ENCODE results near the gene AHSG.
A peak's percentile ranks its signal among the peaks of the same experiment; 100 is the strongest.
"Not testable (repeated sequence)": the region's sequence is repeated elsewhere in the genome, so short reads cannot be mapped to it uniquely, and the experiment has no call there.

The AHSG gene, protein sequence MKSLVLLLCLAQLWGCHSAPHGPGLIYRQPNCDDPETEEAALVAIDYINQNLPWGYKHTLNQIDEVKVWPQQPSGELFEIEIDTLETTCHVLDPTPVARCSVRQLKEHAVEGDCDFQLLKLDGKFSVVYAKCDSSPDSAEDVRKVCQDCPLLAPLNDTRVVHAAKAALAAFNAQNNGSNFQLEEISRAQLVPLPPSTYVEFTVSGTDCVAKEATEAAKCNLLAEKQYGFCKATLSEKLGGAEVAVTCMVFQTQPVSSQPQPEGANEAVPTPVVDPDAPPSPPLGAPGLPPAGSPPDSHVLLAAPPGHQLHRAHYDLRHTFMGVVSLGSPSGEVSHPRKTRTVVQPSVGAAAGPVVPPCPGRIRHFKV

DNA sequence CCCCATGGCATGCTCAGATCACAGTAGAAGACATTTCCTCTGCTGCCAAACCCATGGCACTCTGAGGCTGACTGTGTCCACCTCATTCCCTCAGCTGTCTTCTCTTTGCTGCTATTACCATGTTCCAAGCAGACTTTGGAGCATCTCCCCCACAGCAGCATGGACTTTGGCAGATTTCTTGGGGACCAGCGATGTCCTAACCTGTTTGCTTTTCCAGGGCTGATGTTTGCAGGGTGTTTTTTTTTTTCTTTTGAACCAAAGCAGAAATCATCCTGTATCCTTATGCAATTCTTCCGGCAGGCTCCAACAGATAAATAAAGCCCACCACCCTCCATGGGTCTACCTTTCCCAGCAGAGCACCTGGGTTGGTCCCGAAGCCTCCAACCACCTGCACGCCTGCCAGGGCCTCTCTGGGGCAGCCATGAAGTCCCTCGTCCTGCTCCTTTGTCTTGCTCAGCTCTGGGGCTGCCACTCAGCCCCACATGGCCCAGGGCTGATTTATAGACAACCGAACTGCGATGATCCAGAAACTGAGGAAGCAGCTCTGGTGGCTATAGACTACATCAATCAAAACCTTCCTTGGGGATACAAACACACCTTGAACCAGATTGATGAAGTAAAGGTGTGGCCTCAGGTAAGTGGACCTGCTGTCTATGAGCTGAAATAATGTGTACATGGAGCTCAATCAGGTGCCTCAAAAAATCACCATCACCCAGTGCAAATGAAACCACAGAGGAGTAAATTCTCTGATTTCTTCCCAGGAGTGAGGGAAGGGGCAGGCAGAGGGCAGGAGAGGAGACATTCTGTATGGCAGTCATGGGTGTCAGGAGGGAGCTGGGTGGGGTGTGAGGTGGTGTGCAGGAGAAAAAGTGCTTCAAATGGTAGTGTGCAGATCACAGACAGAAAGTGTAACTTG is at the start of gene AHSG:
TSS of gene AHSG (plus strand) at position 340 of the 916 bp plus-strand sequence. CDS start at position 422, 82 bp downstream.
- DNase-seq: no peak

DNA sequence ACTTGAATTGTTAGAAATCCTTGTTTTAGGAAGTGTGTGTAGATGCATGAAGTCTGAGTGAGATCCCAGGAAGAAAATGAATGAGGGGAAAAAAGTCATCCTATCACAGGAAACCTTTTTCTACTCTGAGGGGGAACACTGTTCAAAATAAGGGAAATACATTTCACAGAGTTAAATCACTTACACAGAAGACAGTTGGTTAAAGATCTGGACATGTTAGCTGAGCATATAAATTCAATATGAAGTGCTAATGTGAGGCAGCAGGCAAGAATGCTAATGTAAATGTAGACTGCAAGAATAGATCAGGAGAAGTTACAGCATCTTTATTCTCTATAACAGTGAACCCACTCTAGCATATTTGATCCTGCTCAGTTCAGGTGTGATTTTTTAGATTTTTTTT is 48.3 kb upstream of the AHSG start:
- no peak for DNase-seq

DNA sequence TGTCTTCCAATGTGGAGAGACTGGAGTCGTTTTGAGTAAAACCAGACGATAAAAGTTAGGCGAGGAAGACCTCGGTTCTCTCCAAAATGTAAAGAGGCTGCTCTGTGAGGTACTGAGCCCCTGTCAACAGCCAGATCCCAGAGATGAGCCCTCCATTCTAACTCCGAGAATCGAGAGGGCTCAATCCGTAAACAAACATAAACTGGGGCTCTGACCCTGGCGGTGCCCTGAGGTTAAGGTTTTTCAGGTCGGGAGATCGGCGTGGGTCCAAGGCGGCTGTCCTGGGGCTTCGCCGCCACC is 46.1 kb upstream of the AHSG start:
- no peak for DNase-seq

DNA sequence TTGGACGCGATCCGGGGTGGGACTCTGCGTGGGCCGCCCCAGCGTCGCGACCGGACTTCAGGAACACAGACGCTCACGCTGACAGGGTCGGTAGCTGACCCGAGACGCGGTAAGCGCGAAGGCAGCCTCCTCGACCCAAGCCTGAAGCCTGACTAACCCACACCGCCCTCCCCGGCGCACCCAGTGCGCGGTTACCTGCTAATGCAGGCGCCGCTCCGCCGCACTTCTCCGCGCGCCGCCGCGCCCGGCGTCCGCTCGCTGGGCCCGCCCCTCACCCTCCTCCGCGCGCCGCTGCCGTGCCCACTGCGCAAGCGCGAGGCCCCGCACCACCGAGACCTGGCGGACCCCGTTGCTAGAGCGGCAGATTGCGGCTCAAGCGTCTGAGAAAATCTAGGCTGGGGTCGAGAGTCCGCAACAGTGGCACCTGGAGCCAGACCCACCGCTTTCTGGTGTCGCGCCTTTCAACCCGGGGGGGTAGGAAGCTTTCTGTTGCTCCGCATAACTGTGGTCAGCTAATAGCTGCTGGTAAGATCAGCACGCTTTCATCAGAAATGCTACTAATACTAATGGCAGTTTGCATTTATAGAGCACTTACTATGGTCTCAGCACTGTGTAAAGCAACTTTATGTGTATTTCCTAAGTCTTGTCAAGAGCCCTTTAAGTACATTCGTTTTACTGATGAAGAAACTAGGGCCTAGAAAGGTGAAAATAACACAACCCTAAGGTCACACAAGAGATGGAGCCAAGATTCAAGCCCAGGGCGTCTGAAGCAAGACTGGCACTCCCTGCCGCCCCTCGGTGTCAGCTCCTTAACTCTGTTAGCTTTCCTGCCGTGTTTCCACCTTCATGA is 45.6 kb upstream of the AHSG start, which contains the start of gene TBCCD1:
TSS of gene TBCCD1 (minus strand) at position 268 of the 850 bp plus-strand sequence. CDS start 3,010 bp downstream, outside the sequence.
- DNase-seq: peak; percentile 90

DNA sequence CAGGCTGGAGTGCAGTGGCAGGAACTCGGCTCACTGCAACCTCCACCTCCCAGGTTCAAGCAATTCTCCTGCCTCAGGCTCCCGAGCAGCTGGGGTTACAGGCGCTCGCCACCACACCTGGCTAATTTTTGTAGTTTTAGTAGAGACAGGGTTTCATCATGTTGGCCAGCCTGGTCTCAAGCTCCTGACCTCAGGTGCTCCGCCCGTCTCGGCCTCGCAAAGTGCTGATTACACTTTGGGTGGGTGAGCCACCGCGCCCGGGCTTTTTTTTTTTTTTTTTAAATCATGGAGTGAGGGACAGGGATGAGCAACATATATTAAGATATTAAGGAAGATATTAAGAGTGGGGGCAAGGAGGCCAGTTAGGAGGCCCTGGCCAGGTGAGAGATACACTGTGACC is 43.5 kb upstream of the AHSG start:
- not testable (repeated sequence) for DNase-seq

DNA sequence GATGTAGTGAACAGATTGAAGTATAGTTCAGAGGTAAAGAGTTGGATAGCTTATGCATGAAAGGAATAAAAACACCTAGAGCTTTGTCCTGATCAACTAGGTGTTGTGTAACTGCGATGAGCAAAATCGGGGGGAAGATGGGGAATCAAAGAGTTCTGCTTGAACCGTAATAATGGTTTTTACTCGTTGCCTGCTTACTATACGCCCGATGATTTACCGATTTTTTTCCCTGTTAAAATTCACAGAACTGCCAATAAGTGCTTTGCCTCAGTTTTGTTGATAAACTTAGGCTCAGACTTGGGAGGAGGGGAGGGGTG is 43.1 kb upstream of the AHSG start:
- no peak for DNase-seq

DNA sequence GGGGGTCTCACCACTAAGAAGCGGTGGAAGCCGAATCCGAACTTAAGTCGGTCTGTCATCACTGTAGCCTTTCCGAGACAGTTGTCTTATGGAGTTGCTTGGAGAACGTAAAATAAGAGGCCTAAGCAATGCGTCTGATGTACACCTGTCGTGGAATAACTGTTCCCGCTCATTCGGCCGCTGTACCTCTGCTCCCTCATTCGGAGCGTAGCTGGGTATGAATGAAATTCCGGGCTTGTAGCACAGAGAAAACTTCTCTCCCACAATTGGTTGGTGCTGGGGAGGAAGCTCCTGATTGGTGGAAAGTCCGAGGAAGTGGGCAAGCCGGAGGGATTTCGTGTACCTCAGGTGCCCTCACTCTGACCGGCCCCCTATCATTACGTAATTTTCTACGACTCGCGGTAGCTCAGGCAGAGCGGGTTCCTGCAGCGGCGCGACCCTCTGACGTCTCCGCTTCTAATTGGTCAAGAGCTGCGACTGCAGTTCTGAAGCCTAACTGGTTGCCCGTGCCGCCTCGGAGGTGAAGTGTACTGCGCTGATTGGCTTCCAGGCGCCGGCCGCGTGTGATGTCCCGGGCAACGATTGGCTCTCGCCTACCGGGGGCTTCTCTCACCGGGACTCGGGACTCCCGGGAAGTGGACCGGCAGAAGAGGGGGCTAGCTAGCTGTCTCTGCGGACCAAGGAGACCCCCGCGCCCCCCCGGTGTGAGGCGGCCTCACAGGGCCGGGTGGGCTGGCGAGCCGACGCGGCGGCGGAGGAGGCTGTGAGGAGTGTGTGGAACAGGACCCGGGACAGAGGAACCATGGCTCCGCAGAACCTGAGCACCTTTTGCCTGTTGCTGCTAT is 42.5 kb upstream of the AHSG start, which contains the start of gene DNAJB11:
TSS of gene DNAJB11 (plus strand) at position 625 of the 845 bp plus-strand sequence. CDS start at position 803, 178 bp downstream.
- peak; percentile 98 for DNase-seq

DNA sequence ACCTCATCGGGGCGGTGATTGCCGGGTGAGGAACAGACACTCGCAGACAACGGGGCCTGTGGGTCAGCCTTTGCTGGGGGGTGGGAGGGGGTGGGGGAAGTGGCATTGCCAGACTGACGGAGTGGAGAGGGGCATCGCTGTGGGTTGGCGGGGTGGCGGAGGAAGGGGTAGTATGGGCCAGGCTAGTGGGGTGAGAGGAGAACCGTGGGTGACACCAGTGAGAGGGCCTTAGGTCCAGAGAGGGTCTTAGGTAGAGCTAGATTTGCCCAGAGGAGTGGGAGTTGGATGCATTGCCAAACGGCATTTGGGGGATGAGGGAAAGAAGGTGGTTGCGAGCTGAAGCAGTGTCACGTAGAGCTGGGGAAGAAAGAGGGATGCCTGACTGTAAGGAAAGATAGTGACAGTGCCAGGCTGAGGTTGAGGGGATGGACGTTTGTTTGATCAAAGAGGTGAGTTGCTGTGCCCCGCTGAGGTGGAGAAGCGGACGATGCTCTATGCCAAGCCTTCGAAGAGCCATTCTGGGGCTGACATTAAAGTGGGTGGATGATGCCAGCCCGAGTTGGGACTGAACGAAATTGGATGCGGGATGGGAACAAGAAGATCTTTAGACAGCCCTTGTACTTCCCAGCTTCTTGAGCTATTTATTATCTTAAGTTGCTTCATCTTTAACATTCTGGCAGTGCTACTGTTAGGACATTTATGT is 41.8 kb upstream of the AHSG start:
- no peak for DNase-seq

DNA sequence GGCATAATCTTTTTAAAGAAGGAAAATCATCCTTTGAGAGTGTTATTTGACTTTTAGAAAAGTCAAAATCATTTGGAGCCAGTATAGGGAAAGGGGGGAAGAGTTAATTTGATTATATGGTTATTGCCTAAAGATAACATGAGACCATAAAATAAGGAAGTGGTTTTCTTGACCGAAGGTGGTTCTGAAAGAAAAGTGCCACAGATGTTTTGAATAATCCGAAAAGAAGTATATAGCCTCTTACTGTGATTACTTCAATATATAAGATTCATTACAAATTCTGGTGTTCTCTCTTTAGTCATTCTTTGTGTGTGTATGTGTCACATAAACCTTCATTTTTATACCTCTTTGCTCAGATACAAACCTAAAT is 41.2 kb upstream of the AHSG start:
- DNase-seq: no peak

DNA sequence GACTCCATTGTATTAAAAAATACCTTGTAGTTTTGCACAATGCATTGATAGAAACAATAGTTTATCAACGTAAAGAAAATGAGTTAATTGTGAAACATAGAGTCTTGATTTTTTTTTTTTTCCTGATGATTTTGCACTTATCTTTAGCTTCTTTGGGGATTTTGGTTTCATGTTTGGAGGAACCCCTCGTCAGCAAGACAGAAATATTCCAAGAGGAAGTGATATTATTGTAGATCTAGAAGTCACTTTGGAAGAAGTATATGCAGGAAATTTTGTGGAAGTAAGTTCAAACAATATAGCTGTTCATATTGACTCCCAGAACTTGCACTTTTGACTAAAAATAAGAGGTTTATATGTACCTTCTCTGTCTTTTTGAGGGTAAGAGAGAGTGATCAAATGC is 35.3 kb upstream of the AHSG start:
- no peak for DNase-seq

DNA sequence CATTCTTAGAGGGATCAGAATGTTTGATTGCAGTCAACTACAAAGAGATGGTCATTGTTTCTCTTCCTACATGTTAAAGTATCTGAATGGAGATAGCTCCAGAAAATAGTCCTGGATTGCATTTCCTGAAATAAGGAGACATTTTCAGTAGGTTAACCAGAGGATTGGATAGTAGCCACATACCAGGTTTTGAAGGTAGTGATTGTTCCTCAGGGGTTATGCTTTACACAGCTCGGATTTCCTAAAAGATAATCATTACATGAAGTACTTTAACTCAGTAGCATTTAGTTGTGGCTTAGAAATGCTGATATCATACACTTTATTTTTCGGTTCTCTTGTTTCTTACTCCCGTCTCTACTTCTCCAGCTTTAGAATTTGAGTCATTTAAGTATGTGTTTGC is 32.1 kb upstream of the AHSG start:
- DNase-seq: no peak

DNA sequence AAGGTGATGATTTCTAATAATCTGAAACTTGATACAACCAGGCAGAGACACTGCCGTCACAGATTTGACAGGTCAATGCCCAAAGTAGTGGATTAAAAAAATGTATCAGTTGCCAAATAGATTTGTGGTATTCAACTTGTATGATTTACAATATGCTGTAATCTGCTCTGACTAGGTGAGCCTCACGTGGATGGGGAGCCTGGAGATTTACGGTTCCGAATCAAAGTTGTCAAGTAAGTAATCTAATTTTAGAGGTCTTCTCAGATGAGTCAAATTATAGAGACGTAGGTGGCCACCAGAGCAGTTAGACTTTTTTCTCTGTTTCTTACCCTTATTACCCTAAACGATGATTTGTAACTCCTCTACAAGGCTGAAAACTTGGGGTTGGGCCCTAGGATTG is 30.3 kb upstream of the AHSG start:
- no peak for DNase-seq

DNA sequence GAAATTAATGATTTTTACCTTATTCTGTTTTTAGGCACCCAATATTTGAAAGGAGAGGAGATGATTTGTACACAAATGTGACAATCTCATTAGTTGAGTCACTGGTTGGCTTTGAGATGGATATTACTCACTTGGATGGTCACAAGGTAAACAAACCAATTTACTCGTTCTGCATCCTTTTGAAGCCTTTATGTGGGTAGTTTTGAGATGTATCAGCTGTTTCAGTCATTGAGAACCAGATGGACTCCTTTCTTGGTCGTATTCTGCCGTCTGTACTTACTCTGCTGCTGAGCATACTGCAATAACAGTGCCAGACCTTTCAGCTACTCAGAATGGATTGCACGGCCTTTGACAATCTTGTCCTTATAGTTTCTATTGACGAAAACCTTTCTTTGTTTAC is 29.0 kb upstream of the AHSG start:
- DNase-seq: no peak

DNA sequence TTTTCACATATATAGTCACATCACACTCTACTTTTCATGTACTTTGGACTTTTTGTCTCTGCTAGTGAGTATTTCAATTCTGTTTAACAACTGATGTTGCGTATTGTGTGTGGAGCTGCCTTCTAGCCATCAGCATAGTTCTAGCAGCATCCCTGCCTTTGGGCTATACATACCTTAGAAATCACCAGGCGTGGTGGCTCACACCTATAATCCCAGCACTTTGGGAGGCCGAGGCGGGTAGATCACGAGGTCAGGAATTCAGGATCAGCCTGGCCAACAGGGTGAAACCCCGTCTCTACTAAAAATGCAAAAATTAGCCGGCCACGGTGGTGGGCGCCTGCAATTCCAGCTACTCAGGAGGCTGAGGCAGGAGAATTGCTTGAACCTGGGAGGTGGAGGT is 26.6 kb upstream of the AHSG start:
- not testable (repeated sequence) for DNase-seq

DNA sequence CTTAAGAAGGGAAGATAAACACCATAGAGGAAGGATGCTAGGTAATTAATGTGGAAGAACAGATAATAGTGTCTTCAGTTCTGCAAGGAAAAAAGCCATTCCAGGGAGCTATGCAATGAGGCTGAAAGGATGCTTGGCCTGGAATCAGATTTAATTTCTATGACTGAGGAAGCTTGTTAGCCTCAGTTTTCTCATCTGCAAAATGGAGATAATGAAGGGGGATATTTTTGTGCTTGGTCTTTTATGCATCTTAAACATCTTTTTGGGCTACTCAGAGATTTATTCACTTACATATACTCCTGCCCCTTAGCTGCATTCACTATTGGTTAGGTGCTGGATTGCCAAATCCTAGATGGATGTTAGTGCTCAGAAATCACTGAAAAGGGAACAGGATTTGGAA is 25.7 kb upstream of the AHSG start:
- DNase-seq: no peak

DNA sequence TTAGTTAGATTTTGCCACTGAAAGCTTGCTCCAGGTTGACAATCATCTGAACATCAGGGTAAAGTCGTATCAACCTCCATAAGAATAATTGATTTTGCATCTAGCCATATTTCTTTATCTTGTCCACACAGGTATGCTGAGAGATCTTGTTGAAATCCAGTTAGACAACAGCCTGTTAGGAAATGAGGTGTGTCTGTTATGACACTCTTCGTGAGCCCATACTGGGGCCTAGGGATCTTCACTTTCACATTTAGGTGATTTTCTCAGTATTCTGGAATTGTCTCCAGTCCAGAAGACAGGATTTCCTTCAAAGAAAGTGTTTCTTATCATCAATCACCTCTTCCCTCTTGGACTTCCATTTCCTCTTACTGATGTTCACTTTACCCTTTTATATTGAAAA is 24.2 kb upstream of the AHSG start:
- no peak for DNase-seq

DNA sequence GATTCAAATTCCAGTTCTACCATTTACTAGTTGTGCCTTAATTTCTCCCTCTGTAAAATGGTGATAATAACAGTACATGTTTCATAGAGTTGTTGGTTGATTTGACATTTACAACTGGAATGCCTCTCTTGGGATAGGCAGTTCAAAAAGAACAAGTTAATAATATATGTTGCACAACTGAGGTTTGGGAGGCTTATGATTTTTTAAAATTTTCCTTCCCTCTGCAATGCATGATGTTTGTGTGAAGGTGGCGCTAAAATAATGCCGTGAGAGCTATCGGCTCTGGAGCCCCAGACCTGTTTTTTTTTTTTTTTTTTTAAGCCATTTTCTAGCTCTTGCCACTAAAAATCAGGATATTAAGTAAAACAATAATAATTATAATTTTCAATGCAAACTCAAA is 23.7 kb upstream of the AHSG start:
- no peak for DNase-seq

DNA sequence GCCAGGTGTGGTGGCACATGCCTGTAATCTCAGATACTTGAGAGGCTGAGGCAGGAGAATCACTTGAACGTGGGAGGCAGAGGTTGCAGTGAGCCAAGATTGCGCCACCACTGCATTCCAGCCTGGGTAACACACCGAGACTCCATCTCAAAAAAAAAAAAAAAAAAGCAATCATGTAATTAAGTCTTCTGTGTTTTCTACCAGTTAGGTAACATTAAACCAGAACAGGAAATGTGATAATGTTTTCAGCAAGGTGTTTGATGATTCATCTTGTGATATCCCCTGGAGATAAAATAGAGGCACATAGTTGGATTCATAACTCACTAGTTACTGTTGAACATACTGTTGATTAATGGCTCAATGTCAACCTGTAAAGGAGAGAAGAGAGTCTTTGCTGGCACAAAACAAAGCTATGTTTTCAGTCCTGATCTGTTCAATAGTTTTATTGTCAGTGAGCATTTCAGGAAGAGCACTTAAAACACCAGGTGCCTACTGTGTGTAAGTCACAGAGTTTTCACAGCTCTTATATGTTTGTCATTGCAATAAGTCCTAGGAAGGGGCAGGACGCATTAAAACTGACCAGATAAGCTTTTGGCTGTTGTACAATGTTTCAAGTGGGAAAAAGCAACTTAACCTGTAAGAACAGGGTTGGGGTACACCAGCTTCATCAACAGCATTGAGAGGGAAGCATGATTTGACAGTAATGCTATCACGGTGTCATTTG is 22.8 kb upstream of the AHSG start:
- no peak for DNase-seq

DNA sequence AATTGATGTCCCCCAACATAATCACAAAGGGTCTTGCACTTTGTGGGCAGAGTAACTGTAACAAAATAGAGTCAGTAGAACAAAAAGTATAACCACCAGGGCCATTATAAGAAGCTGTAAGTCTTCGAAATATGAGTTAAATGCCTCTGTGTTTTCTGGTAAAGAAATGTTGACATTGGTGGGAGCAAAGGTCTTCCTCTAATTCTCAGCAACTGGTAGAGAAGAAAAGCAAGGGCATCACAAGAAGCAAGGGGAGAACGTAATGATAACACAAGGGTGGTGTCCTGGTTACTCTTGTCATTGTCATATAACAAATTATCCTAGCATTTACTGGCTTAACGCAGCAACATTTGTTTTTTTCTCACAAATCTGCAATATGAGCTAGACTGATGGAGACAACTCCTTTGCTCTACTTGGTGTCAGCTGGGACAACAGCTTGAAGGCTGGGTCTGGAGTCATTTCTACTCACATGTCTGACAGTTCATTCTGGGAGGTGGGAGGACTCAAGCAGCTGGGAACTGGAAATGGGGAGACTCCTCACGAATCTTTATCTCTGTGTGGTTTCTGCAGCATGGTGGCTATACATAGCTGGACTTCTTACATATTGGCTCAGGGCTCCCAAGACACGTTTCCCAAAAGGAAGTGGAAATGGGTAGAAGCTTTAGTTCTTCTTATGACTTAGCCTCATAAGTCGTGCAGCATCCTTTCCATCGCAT is 22.1 kb upstream of the AHSG start:
- DNase-seq: no peak

DNA sequence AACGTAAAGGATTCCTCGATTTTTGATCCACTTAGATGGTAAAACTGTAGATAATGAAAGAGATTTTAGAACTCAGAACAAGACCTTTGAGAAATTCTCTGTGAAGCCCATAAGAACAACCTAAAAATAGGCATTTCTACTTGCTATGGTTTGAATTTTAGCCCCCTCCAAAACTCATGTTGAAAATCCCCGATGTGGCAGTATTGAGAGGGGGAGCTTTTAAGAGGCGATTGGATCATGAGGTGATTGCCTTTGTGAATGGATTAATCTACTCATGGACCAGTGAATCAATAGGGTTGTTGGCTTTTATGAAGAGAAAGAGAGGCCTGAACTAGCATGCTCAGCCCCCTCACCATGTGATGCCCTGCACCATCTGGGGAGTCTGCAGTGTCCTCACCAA is 20.2 kb upstream of the AHSG start:
- no peak for DNase-seq
